ENCODE data around the gene CTNNA3.

Gene CTNNA3

GRCh38 chr10:67115972-67116371, 580.0 kb downstream of the CTNNA3 start:
- DNase-seq (ENCODE audit: low read depth in 2 of 2), result peak; percentile 51 to 57

GRCh38 chr10:67114945-67115344, 581.0 kb downstream of the CTNNA3 start:
- DNase-seq (ENCODE audit: low read depth in 2 of 2), result no peak

- no peak for DNase-seq (ENCODE audit: low read depth in 2 of 2)
Measured at GRCh38 chr10:67112765-67113164, 583.2 kb downstream of the CTNNA3 start.

- DNase-seq (ENCODE audit: low read depth in 2 of 2), result no peak
Measured at GRCh38 chr10:67110286-67110685, 585.7 kb downstream of the CTNNA3 start.

- no peak for DNase-seq (ENCODE audit: low read depth in 2 of 2)
Measured at GRCh38 chr10:67107670-67108069, 588.3 kb downstream of the CTNNA3 start.

- no peak for DNase-seq (ENCODE audit: low read depth in 2 of 2)
Measured at GRCh38 chr10:67100951-67101350, 595.0 kb downstream of the CTNNA3 start.

GRCh38 chr10:67098461-67098860, 597.5 kb downstream of the CTNNA3 start:
- no peak for DNase-seq (ENCODE audit: low read depth in 2 of 2)

GRCh38 chr10:67095531-67095930, 600.5 kb downstream of the CTNNA3 start:
- DNase-seq (ENCODE audit: low read depth in 2 of 2), result no peak

GRCh38 chr10:67088036-67088435, 608.0 kb downstream of the CTNNA3 start:
- no peak for DNase-seq (ENCODE audit: low read depth in 2 of 2)

GRCh38 chr10:67087135-67087425, 608.9 kb downstream of the CTNNA3 start:
- no peak for DNase-seq (ENCODE audit: low read depth in 2 of 2)

- DNase-seq (ENCODE audit: low read depth in 2 of 2), result no peak
Measured at GRCh38 chr10:67086327-67087134, 609.5 kb downstream of the CTNNA3 start.

GRCh38 chr10:67079126-67079525, 616.9 kb downstream of the CTNNA3 start:
- DNase-seq (ENCODE audit: low read depth in 2 of 2), result no peak

GRCh38 chr10:67077376-67077775, 618.6 kb downstream of the CTNNA3 start:
- DNase-seq (ENCODE audit: low read depth in 2 of 2), result peak; percentile 12 to 26

- no peak for DNase-seq (ENCODE audit: low read depth in 2 of 2)
Measured at GRCh38 chr10:67076144-67076543, 619.9 kb downstream of the CTNNA3 start.

- no peak for DNase-seq (ENCODE audit: low read depth in 2 of 2)
Measured at GRCh38 chr10:67075491-67075971, 620.5 kb downstream of the CTNNA3 start.

GRCh38 chr10:67072654-67073053, 623.3 kb downstream of the CTNNA3 start:
- DNase-seq (ENCODE audit: low read depth in 2 of 2), result no peak

- DNase-seq (ENCODE audit: low read depth in 2 of 2), result no peak
Measured at GRCh38 chr10:67050415-67050814, 645.6 kb downstream of the CTNNA3 start.

GRCh38 chr10:67049988-67050387, 646.0 kb downstream of the CTNNA3 start:
- DNase-seq (ENCODE audit: low read depth in 2 of 2), result no peak

GRCh38 chr10:67046507-67046906, 649.5 kb downstream of the CTNNA3 start:
- no peak for DNase-seq (ENCODE audit: low read depth in 2 of 2)

- DNase-seq (ENCODE audit: low read depth in 2 of 2), result no peak
Measured at GRCh38 chr10:67045404-67045803, 650.6 kb downstream of the CTNNA3 start.

GRCh38 chr10:67043041-67043440, 653.0 kb downstream of the CTNNA3 start:
- DNase-seq (ENCODE audit: low read depth in 2 of 2), result no peak

GRCh38 chr10:67036808-67037207, 659.2 kb downstream of the CTNNA3 start:
- no peak for DNase-seq (ENCODE audit: low read depth in 2 of 2)

GRCh38 chr10:67033878-67034277, 662.1 kb downstream of the CTNNA3 start:
- no peak for DNase-seq (ENCODE audit: low read depth in 2 of 2)

GRCh38 chr10:67022099-67022498, 673.9 kb downstream of the CTNNA3 start:
- DNase-seq (ENCODE audit: low read depth in 2 of 2), result no peak

All from fibroblast of skin of left quadriceps (primary cell).